A673 (cell line): ENCODE results near the gene AARS2. TPM values are rescaled to one million over a fixed set of nuclear protein-coding genes. Genes with fewer than 3 reads are reported as not detected.
"Not testable (repeated sequence)": the region's sequence is repeated elsewhere in the genome, so short reads cannot be mapped to it uniquely, and the experiment has no call there.

ENCODE experiments used
- BruUV-seq: library from RNA; stranded (reverse); fragments of 400-500 nt; replicated peaks from 2 replicates; lab custom pipeline; 2021; lab: Mats Ljungman, UMichigan
- CTCF ChIA-PET: fragments of 300-600 bp; sonication (Branson Sonifier 250); formaldehyde crosslinking; loops from one replicate; lab custom pipeline; 2022; ENCODE audit warnings: antibody characterized with exemption; lab: Charles Lee
- POLR2A ChIA-PET: fragments of 300-600 bp; sonication (Branson Sonifier 250); formaldehyde crosslinking; loops from one replicate; lab custom pipeline; 2022; ENCODE audit warnings: antibody characterized with exemption; ENCODE audit not compliant: low non-redundant PET; lab: Charles Lee
- DNase-seq: peaks from one replicate; pipeline ENCODE4 v3.0.0-alpha.2; 2015; ENCODE audit warnings: low spot score
- H3K27ac ChIP-seq: fragments of 200-600 bp; sonication (generic); 2 replicates; pipeline ENCODE4 v1.5.1; 2016; ENCODE audit warnings: mixed run types, low read depth, mild to moderate bottlenecking, mixed read lengths, antibody characterized with exemption, low read length; ENCODE audit not compliant: poor library complexity, severe bottlenecking
- H3K27me3 ChIP-seq: fragments of 200-600 bp; sonication (generic); replicated peaks from 2 replicates; pipeline ENCODE4 v1.6.1; 2017; ENCODE audit warnings: mixed run types, low read depth, mild to moderate bottlenecking, mixed read lengths, antibody characterized with exemption, low read length; ENCODE audit not compliant: insufficient read depth, poor library complexity
- H3K36me3 ChIP-seq: fragments of 200-600 bp; sonication (generic); 2 replicates; pipeline ENCODE4 v1.6.1; 2016; ENCODE audit warnings: mixed run types, mild to moderate bottlenecking, mixed read lengths, antibody characterized with exemption, low read length; ENCODE audit not compliant: insufficient read depth, poor library complexity, severe bottlenecking
- H3K4me1 ChIP-seq: fragments of 200-600 bp; sonication (generic); 2 replicates; pipeline ENCODE4 v1.6.1; 2017; ENCODE audit warnings: mixed run types, mild to moderate bottlenecking, mixed read lengths, antibody characterized with exemption, low read length; ENCODE audit not compliant: insufficient read depth, poor library complexity, severe bottlenecking
- H3K4me3 ChIP-seq: fragments of 200-600 bp; sonication (generic); 2 replicates; pipeline ENCODE4 v1.5.1; 2016; ENCODE audit warnings: low read depth, mixed run types, mild to moderate bottlenecking, mixed read lengths, low read length; ENCODE audit not compliant: poor library complexity, severe bottlenecking
- H3K9me3 ChIP-seq: fragments of 200-600 bp; sonication (generic); 2 replicates; pipeline ENCODE4 v1.6.1; 2016; ENCODE audit warnings: mixed run types, low read depth, mild to moderate bottlenecking, mixed read lengths, antibody characterized with exemption, low read length; ENCODE audit not compliant: poor library complexity, severe bottlenecking
- CTCF ChIP-seq: fragments of 300-800, 200-600 bp; sonication (generic); conservative IDR thresholded peaks from 2 replicates; pipeline ENCODE4 v1.5.1; 2017; ENCODE audit warnings: low read depth, mild to moderate bottlenecking, antibody characterized with exemption, low read length, moderate library complexity, mixed read lengths
- EZH2 ChIP-seq: fragments of 200-600 bp; sonication (generic); IDR thresholded peaks from 2 replicates; pipeline ENCODE4 v1.6.1; 2017; ENCODE audit warnings: borderline replicate concordance, low read depth, mild to moderate bottlenecking, mixed read lengths, antibody characterized with exemption, low read length; ENCODE audit not compliant: poor library complexity, severe bottlenecking
- intact Hi-C: fragments of 100-400 bp; cut with micrococcal nuclease; formaldehyde crosslinking; loops from one replicate; pipeline ENCODE4 v1.10.0; 2022; ENCODE audit not compliant: unreplicated experiment
- total RNA-seq: library from RNA; stranded (reverse); gene quantifications from 2 replicates; pipeline ENCODE4 v1.2.3, GENCODE V29; 2021

The AARS2 gene
- total RNA-seq, 1 experiment from 2014 or later = 25.0 TPM

- Histone ChIP-seq H3K9me3 (no peaks in the 10 kb centered on the region), H3K27ac (no peak overlapping the region), H3K4me3 (no peak overlapping the region), H3K27me3 (peaks cover 4% of the 10 kb centered on the region), H3K36me3 (no peaks in the 10 kb centered on the region), H3K4me1 (peaks cover 5% of the 10 kb centered on the region)
- intact Hi-C loops = no loop called here
- no TSS peak for BruUV-seq
- no peak for DNase-seq
- ChIA-PET CTCF (no interaction called here), POLR2A (no interaction called here)
- no peak for TF ChIP-seq EZH2
- no peak for TF ChIP-seq CTCF
Measured at GRCh38 chr6:44329858-44330257, 16.7 kb upstream of the AARS2 start.

GRCh38 chr6:44328203-44328602 lies 15.1 kb upstream of the AARS2 start:
- BruUV-seq, H3K4me1 ChIP-seq, H3K9me3 ChIP-seq, H3K27me3 ChIP-seq, H3K36me3 ChIP-seq, H3K4me3 ChIP-seq, DNase-seq, CTCF ChIA-PET, H3K27ac ChIP-seq, POLR2A ChIA-PET, intact Hi-C loops: not testable (repeated sequence)

GRCh38 chr6:44327760-44328159 lies 14.6 kb upstream of the AARS2 start:
- intact Hi-C loops = no loop called here
- Histone ChIP-seq H3K36me3 (no peaks in the 10 kb centered on the region), H3K27me3 (peaks cover 4% of the 10 kb centered on the region), H3K4me3 (no peak overlapping the region), H3K9me3 (no peaks in the 10 kb centered on the region), H3K4me1 (no peaks in the 10 kb centered on the region), H3K27ac (no peak overlapping the region)
- no peak for TF ChIP-seq EZH2
- TF ChIP-seq CTCF = no peak
- no peak for DNase-seq
- no TSS peak for BruUV-seq
- CTCF ChIA-PET = no interaction called here
- POLR2A ChIA-PET = no interaction called here

GRCh38 chr6:44327096-44327495 lies 13.9 kb upstream of the AARS2 start:
- no peak for DNase-seq
- H3K9me3 ChIP-seq = no peaks in the 10 kb centered on the region
- no peaks in the 10 kb centered on the region for H3K36me3 ChIP-seq
- POLR2A ChIA-PET = no interaction called here
- no TSS peak for BruUV-seq
- intact Hi-C loops = no loop called here
- no peak overlapping the region for H3K27ac ChIP-seq
- peaks cover 4% of the 10 kb centered on the region for H3K27me3 ChIP-seq
- H3K4me1 ChIP-seq = no peaks in the 10 kb centered on the region
- CTCF ChIA-PET = no interaction called here
- no peak for TF ChIP-seq EZH2
- TF ChIP-seq CTCF = no peak
- H3K4me3 ChIP-seq = no peak overlapping the region
